Mononuclear cell (primary cell): Measurements from ENCODE around the gene PLXNA2. TPM values are rescaled to one million over a fixed set of nuclear protein-coding genes. Genes with fewer than 3 reads are reported as not detected.

ENCODE experiments used
- H3K27me3 ChIP-seq: 2 replicates; pipeline ENCODE4 v1.6.0; 2011; ENCODE audit warnings: low read length, control low read depth; ENCODE audit not compliant: insufficient read depth
- H3K4me1 ChIP-seq: 2 replicates; pipeline ENCODE4 v1.5.1; 2011; ENCODE audit warnings: mild to moderate bottlenecking, low read length, control low read depth; ENCODE audit not compliant: insufficient read depth
- H3K4me3 ChIP-seq: 2 replicates; pipeline ENCODE4 v1.5.1; 2011; ENCODE audit warnings: mild to moderate bottlenecking, low read length, moderate library complexity
- H3K9me3 ChIP-seq: 2 replicates; pipeline ENCODE4 v1.5.1; 2011; ENCODE audit warnings: low read depth, mild to moderate bottlenecking, control low read depth, low read length
- total RNA-seq: library from RNA; depleted of rRNA; stranded (reverse); fragments of >200 nt; gene quantifications from one replicate; pipeline ENCODE4 v1.2.3, GENCODE V29; 2012

The PLXNA2 gene
- total RNA-seq, 1 donor = 2.6 TPM

- H3K4me1 ChIP-seq = peaks cover 17% of the 10 kb centered on the region
- no peaks in the 10 kb centered on the region for H3K9me3 ChIP-seq
- H3K27me3 ChIP-seq = no peaks in the 10 kb centered on the region
- H3K4me3 ChIP-seq = no peak overlapping the region
These were observed 89.2 kb downstream of the PLXNA2 start for GRCh38 chr1:208154679-208155642.

GRCh38 chr1:208154040-208154439 lies 90.1 kb downstream of the PLXNA2 start:
- H3K27me3 ChIP-seq = no peaks in the 10 kb centered on the region
- H3K9me3 ChIP-seq = no peaks in the 10 kb centered on the region
- no peak overlapping the region for H3K4me3 ChIP-seq
- H3K4me1 ChIP-seq = peaks cover 8% of the 10 kb centered on the region

- H3K4me1 ChIP-seq = peaks cover 2% of the 10 kb centered on the region
- no peaks in the 10 kb centered on the region for H3K9me3 ChIP-seq
- H3K27me3 ChIP-seq = no peaks in the 10 kb centered on the region
- H3K4me3 ChIP-seq = no peak overlapping the region
These were observed 90.8 kb downstream of the PLXNA2 start for GRCh38 chr1:208153386-208153785.

GRCh38 chr1:208151728-208152598 lies 92.2 kb downstream of the PLXNA2 start:
- H3K27me3 ChIP-seq = no peaks in the 10 kb centered on the region
- no peaks in the 10 kb centered on the region for H3K4me1 ChIP-seq
- no peaks in the 10 kb centered on the region for H3K9me3 ChIP-seq
- H3K4me3 ChIP-seq = no peak overlapping the region

GRCh38 chr1:208150833-208151458 lies 93.2 kb downstream of the PLXNA2 start:
- no peaks in the 10 kb centered on the region for H3K9me3 ChIP-seq
- H3K27me3 ChIP-seq = no peaks in the 10 kb centered on the region
- no peaks in the 10 kb centered on the region for H3K4me1 ChIP-seq
- no peak overlapping the region for H3K4me3 ChIP-seq

- Histone ChIP-seq H3K4me1 (no peaks in the 10 kb centered on the region), H3K27me3 (no peaks in the 10 kb centered on the region), H3K4me3 (no peak overlapping the region), H3K9me3 (no peaks in the 10 kb centered on the region)
These were observed 94.2 kb downstream of the PLXNA2 start for GRCh38 chr1:208149776-208150514.

GRCh38 chr1:208149213-208149612 lies 95.0 kb downstream of the PLXNA2 start:
- Histone ChIP-seq H3K4me3 (no peak overlapping the region), H3K9me3 (no peaks in the 10 kb centered on the region), H3K27me3 (no peaks in the 10 kb centered on the region), H3K4me1 (no peaks in the 10 kb centered on the region)

GRCh38 chr1:208148380-208148779 lies 95.8 kb downstream of the PLXNA2 start:
- Histone ChIP-seq H3K4me1 (no peaks in the 10 kb centered on the region), H3K4me3 (no peak overlapping the region), H3K27me3 (no peaks in the 10 kb centered on the region), H3K9me3 (no peaks in the 10 kb centered on the region)

- Histone ChIP-seq H3K4me3 (no peak overlapping the region), H3K9me3 (no peaks in the 10 kb centered on the region), H3K4me1 (no peaks in the 10 kb centered on the region)
These were observed 97.5 kb downstream of the PLXNA2 start for GRCh38 chr1:208146650-208147049.

GRCh38 chr1:208145167-208145566 lies 99.0 kb downstream of the PLXNA2 start:
- no peak overlapping the region for H3K4me3 ChIP-seq
- H3K9me3 ChIP-seq = no peaks in the 10 kb centered on the region
- H3K27me3 ChIP-seq = no peaks in the 10 kb centered on the region
- no peaks in the 10 kb centered on the region for H3K4me1 ChIP-seq

More at GRCh38 chr1:208146650-208147049, 97.5 kb downstream of the PLXNA2 start:
- no peaks in the 10 kb centered on the region for H3K27me3 ChIP-seq

GRCh38 chr1:208142590-208143382 lies 101.4 kb downstream of the PLXNA2 start:
- Histone ChIP-seq H3K27me3 (no peaks in the 10 kb centered on the region), H3K4me3 (no peak overlapping the region), H3K4me1 (no peaks in the 10 kb centered on the region), H3K9me3 (no peaks in the 10 kb centered on the region)

GRCh38 chr1:208141610-208142192 lies 102.5 kb downstream of the PLXNA2 start:
- Histone ChIP-seq H3K4me1 (no peaks in the 10 kb centered on the region), H3K27me3 (no peaks in the 10 kb centered on the region), H3K9me3 (no peaks in the 10 kb centered on the region), H3K4me3 (no peak overlapping the region)

GRCh38 chr1:208139434-208140045 lies 104.6 kb downstream of the PLXNA2 start:
- H3K27me3 ChIP-seq = no peaks in the 10 kb centered on the region
- H3K4me1 ChIP-seq = peaks cover 6% of the 10 kb centered on the region
- H3K4me3 ChIP-seq = no peak overlapping the region
- no peaks in the 10 kb centered on the region for H3K9me3 ChIP-seq
